DMS153 treated with DMSO at 0.1 percent for 48 hours (cell line): ENCODE data around the gene SH2B3.
A peak's percentile ranks its signal among the peaks of the same experiment; 100 is the strongest.

Experiments
- DNase-seq: peaks from one replicate; lab custom pipeline; 2025; ENCODE audit not compliant: unreplicated experiment; lab: John Stamatoyannopoulos, UW

Gene SH2B3

DNA sequence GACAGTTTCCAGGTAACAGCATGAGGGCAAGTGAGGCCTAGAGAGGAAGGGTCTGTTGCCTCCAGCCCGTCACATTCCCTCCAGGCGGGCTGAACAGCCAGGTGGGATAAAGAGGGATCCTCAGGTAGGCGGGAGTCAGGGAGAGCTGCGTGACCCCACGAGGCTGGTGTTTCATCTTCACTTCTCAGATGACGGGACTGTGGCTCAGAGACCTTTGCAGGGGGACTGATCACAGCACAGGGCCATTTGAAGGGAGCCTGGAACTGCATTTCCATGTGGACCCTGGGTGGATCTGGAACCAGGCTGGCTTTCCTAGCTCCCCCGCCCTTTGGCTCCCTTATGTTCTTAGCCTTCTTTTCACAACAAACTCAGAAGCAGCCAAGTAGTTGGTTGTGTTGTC is 37.4 kb downstream of the SH2B3 start:
- no peak for DNase-seq

DNA sequence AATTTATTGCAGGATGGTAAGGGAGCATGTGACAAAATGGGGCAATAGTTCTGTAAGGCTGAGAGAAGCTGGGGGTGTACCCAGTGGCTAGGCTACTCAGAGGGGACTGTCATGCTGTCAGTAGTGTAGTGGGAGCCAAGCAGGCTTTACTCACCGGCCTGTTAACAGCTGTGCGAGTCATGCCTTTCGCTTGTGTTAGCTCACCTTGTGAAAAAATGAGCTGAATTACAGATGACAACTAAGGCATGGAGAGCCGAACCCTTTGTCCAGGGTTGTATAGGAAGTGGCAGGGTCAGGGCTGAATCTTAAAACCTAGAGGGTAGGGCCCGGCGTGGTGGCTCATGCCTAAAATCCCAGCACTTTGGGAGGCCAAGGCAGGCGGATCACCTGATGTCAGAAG is 37.9 kb downstream of the SH2B3 start:
- DNase-seq, result no peak

DNA sequence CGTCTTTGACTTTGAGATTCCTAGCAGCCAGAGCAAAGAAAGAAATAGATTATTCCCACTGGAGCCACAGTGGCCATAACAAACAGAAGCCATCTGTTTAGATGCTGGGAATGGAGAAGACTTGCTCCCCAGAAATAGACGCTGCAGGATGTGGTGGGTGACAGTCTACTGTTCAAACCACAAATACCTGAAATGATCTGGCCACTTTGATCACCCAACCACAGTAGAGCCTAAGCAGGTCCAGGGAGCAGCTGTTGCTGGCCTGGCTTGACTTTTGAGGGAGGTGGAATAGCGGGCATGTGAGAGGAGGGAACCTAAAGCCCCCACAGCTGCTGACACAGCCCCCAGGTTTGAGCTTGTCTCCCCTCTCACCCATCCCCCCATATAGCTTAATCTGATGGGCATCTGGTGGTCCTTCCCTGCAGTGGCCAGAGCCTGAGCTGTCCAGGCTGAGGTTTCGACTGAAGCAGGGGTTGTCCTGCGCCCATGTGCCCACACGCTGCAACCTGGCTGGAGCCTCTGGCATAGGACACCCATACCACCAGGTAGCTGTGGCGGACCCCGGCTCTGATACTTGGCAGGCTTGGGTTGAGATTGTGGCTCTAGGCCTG is 38.7 kb downstream of the SH2B3 start:
- DNase-seq, result no peak

DNA sequence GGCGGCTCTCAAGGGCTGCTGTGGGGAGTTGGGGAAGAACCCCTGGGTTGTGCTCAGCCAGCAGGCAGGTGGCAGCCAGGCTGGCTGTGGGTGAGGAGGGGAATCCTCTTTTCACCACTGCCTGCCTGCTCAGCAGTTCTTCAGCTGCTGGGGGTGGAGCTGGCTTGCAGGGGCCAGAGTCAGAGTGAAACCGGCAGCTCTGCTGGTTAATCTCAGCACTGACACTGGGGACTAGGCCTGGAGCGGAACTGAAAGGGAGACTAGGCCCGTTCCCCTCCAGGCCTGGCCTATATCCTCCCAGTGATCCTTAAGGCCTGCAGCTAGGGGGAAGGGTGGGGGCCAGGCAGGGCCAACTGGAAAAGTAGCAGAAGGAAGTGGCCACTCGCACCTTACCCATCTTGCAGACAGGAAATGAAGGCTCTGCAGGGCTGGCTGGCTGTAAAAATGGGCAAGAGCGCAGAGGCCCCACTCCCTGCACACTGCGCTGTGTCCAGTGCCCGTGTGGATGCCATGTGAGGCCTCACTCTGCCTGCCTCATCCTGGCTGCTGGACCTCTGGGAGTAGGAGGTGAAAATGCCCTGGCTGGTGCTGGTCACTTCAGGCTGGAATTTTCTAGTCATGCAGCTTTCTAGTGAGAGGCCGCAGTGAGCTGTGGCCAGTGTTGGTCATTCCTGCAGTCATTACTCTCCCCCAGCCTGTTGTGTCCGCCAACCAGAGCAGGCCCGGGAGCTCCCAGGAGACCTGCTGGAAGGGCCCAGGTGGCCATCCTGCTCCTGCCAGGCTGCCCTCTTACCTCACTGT is 39.4 kb downstream of the SH2B3 start:
- no peak for DNase-seq

DNA sequence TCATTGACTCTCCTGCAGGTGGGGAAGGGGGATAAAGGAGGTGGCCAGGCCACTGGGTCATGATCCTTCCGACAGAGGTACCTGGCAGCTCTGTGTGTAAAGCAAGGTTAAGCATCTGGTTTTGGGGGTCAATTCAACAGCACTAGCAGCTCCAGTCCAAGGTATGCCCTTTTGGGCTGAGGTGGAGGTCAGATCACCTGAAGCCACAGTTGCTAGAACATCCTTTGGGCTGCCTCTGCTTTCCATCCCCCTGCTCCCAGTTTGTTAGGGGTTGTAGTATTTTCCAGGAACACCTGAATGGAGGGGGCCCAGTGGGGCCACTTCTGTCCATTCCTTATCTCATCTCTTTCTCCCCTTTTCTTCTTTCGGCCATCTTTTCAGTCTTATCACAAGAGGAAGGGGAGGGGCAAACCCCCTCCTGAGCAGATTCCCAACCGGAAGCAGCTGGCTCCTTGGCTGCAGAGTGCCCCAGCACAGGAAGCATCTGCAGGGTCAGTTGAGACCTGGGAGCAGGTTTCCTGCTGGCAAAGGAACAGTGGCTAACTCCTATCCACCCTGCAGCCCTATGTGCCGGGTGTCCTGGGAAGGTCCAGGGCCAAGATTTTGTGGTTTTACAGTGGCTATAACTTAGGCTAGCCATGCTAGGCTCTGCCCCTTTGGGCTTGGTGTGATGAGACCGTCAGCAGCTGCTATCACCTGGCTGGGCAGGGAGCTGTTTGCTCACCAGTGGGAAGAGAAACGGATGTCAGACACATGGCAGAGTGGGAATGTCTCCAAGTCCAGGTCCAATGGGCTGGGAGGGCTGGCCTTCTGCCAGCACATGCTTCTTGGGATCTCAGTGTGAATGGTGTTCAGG is 40.2 kb downstream of the SH2B3 start:
- DNase-seq, result no peak

DNA sequence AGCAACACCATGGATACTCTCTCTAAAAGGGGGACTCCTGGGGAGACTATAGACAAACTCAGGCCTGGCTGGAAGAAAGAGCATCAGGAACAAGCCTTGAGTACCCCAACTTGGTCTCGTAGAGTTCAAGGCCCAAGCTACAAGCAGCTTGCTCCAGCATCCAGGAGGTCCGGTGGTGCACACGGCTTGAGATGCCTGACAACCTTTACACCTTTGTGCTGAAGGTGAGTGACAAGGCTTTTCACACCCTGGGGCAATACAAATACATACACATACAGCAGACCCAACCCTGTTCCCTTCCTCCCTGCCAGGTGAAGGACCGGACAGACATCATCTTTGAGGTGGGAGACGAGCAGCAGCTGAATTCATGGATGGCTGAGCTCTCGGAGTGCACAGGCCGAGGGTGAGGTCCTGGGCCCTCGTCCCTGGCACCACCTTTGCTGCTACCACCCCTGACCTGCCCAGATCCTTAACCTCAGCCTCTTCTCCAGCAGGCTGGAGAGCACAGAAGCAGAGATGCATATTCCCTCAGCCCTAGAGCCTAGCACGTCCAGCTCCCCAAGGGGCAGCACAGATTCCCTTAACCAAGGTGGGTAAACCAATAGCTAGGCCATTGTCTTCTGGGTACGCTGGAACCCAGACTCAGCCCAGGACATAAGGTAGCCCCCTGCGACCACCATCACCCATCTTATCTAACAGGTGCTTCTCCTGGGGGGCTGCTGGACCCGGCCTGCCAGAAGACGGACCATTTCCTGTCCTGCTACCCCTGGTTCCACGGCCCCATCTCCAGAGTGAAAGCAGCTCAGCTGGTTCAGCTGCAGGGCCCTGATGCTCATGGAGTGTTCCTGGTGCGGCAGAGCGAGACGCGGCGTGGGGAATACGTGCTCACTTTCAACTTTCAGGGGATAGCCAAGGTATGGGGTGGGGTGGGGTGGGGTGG is 41.2 kb downstream of the SH2B3 start:
- no peak for DNase-seq

DNA sequence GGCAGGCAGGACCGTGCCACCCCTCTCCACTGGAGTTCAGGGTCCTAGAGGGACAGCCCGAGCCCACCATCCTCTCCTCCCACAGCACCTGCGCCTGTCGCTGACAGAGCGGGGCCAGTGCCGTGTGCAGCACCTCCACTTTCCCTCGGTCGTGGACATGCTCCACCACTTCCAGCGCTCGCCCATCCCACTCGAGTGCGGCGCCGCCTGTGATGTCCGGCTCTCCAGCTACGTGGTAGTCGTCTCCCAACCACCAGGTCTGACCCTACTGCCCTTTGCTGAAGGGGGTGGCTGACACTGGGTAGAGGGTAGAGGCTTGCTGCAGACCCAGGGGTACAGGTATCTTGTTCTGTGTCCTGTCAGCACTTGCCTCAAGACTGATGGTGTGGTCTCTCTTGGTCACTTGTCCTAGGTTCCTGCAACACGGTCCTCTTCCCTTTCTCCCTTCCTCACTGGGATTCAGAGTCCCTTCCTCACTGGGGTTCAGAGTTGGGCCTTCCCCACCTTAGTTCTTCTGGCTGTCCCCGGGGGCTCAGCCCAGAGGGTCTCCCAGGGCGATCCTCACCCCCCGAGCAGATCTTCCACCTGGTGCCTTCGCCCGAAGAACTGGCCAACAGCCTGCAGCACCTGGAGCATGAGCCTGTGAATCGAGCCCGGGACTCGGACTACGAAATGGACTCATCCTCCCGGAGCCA is 42.0 kb downstream of the SH2B3 start:
- DNase-seq, result no peak

DNA sequence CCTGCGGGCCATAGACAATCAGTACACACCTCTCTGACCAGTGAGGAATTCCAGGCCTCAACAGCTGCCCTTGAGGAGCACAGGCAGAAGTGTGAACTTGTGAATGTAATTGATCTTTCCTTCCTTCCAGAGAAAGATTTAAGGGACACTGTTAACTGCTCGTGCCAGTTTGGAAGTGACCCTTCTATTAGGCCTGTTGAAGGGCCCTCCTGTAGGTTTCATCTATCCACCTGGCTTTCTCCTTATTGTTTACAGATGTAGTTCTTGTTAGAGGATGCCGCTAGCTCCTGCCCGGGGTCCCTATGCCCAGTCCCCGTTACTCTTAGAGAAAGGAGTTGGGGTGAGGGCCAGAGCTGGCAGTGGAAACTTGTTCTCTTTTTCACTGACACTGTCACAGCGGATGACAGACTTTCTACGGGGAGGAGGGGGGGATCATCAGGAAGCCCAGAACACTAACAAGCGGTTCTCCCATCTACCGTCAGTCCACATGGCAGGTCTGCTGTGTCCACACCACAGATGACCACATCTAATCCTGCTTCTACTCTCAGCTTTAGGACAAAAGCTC is 42.6 kb downstream of the SH2B3 start:
- DNase-seq, result no peak

DNA sequence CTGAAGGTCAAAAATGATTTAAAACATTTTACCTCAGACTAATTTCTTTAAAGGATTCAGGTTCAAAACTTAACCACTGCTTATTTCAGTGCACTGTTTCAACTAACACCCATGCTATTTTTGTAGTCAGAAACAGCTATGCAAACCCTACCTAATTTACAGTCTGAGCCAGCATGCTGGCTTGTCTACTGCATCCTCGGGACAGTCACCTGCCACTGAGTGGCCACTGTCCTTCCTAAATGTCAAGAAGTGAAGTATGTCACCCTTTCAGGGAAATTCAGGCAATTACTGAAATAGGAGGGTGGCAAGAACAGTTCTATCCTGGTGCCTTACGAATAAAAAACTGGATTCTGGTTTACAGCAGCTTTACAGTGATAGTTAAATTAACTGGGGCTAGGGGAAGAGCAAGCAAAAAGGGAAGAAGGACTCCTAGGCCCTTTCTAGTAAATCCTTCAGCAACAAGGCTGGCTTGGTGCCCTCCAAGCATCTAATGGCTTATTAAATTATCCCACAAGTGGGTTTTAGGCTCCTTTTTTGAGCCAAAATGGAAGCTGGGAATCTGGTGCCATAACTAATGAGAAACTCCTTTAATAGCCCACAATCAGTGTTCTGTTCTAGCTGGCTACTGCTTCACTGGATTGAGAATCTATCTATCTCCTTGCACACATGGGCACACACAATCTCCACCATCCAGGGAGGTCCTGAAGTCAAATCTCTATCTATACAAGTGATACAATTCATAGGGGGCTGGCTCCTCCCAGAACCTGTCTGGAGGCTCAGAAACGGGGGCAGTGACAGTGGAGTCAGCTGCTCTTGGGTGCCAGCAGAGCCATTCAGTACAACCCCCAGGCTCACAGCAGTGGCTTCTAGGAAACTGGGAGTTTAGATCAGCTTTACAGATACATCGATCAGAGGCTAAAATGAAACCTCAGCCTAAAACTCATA is 43.4 kb downstream of the SH2B3 start:
- no peak for DNase-seq

DNA sequence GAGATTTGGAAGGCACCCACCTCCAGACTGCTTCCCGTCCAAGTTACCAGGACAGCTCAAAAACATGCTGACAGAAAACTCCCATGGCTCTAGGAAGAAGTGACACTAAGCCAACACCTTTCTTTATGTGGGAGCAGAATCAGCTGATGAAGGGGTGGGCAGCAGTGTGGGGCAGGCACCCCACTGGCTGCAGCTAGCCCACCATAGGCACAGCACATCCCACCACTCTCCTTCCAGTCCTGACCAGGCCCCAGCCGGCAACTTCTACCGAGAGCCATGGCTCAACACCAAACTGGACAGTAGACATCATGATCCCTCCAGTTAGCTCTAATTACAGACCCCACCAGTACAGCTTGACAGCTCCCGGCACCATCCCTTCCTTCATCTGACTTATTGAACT is 45.0 kb downstream of the SH2B3 start:
- no peak for DNase-seq

DNA sequence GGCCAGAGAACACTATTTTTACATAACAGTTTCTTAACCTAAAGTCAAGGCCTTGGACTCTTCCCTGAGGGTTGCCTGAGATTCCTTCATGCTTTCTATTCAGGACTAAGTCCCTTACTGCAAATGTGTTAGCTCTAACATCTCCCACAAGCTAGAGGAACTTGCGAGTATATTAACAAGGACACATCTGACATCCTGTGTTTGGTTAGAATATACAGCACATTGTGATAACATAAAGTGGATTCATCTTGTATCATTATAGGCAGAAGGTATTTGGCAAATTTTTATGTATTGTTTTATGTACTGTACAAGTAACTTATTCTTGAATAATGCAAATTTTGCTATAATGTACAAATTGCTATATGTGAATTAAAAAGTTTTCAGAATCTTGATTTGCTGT is 45.5 kb downstream of the SH2B3 start:
- no peak for DNase-seq

DNA sequence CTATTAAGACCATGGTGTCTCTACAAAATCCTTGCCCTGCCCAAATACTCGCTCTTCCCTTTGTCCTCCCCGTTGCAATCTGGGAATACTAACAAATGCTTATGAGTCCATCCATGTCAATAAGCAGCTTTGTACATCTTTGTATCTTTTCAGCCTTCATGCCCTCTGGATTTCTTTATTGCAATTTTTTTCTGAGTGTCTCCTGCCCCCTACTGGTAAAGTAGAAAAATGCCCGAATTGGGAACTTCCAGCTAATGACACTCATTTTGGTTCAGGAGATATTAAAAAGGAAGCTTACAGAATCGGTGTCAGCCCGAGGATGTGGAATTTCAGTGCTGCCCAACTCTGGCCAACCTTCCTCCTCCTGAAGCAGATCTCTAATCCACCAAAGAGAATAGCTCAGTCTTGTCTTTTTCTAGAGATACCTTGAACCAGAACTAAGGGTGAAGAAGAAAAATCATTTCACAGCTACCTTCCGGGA is 46.0 kb downstream of the SH2B3 start:
- DNase-seq, result peak; percentile 32

DNA sequence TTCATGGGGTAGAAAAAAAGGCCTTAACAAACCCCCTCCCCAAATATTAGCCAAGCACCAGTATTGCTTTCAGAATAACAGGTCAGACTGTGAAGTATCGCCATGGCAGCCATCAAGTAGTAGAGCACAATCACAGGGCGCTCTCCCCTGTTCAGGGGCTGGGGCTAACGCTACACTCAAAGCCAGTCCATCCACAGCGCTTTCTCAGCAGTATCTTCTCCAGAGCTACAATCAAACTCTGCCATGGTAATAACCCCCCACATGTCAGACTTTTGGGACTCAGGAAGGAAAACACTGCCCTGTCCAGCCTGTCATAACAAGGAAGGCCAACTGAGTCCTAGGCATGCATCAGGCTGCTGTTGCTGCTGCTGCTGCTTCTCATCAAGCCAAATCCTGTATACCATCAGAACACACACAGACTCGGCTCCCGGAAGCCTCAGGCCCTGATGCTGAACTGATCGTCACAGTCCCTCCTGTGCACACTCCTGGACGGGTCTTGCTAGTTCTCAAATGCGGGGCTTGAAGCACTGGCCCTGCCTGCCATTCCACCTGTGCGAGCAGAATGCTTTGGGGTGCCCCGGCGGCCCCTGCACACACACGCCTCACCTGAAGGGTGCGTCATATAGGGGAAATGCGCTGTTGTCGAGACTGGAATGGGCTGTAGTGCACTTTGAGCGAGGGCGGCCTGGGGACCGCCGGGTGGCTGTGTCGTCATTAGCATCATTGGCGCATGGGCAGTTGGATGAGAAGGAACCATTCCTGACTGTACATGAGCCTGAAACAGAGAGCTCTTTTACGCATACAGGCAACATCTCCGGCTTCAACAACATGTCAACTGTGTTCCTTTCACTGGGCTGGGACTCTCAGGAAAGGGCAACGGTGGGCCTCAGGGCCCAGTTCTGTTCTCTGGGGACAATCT is 47.6 kb downstream of the SH2B3 start:
- DNase-seq, result no peak

DNA sequence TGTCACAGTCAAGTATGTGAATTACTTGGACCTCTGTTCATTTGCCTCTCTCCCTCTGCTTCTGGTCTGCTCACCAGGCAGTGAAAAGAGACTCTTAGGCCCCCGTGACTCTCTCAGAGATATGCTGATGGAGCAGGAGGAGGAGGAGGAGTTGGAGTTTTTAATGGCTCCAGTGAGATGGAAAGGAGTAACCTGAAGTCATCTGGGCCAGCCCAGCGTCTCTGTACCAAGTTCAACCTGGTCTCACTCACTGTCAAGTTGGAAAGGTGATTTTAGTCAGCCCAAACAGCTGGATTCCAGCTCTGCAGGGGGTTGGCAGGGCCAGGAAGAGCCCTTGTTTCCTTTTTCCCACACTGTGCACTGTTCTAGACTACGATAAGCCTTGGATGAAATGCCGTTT is 48.6 kb downstream of the SH2B3 start:
- no peak for DNase-seq

DNA sequence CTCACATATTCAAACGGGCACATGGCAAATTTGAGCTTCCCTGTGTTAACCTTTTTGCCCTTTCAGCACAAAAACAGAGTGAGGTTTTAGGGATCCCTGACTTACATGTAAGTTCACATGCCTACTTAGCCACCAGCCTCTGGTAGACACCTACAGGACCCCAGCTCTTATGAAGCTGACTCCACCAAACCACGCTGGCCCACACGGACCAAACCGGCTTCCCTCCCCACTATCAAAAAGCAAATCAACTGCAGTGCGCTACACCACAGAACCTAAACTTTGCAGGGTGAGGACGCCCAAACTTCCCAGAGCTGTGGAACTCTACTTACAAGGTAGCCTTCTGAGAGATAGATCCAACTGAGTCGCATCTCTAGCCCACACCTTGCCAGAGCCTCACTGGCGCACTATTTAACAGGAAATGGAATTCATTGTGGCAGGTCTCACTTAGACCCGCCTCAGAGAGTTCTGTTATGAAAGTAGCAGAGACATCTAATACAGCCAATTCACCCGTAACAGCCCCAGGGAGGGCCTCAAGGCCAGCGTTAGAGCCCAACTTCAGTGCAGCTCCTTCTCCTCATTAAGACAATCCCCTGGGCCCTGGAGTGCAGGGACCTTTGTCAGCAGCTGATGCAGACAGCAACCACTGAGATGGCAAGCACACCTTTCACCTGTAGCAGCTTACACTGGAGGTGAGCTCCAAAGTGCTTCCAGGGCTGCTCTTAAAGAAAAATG is 49.2 kb downstream of the SH2B3 start:
- DNase-seq, result no peak

DNA sequence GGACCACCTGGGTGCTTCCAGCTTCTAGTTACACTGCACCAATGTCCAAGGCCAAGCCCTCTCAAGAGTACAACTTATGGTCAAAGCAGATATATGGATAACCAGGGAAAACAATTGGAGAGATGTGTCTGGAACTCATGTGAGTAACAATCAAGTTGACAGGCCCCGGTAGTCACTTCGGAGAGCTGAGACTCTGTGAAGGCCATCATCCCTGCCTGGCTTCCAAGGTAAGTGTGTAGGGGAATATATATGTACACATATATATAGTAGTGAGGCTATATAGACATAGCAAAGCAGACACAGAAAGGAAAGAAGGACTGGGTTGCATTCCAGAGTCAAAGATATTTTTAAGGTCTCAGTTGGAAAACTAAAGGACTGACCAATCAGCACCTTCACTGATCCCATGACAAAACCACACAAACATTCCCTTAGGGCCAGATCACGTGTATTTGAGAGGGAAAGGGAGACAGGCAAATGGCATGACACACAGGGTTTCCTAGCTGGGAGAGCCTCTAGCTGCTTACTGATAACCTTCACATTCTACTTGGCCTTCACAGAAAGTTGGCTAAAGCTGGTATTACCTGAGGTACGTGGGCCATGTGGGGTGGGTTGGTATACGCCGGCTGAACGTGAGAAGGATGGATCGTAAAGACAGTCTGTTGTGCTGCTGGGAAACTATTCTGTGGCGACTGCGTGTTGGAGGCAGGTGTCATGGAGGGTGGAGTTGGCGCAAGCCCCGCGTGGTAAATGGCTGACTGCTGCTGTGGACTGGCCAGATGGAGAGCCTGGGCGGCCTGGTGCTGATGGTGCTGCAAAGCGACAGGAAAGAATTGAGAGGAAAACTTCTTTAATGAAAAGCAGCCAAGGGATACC is 50.0 kb downstream of the SH2B3 start:
- no peak for DNase-seq
